Stimulated activated CD8-positive, alpha-beta memory T cell treated with anti-CD3 and anti-CD28 coated beads, Interleukin-12 subunit alpha, Interleukin-12 subunit beta, amount 100 ng/mL, for 24 hours (primary cell): Measurements from ENCODE around the gene ATOH1.

Source experiments
- DNase-seq: peaks from one replicate; pipeline ENCODE4 v3.0.0-alpha.2; 2020; ENCODE audit errors: extremely low read depth

Gene ATOH1

GRCh38 chr4:93834249-93835066 lies 5.9 kb downstream of the ATOH1 start:
- DNase-seq, result no peak

DNA sequence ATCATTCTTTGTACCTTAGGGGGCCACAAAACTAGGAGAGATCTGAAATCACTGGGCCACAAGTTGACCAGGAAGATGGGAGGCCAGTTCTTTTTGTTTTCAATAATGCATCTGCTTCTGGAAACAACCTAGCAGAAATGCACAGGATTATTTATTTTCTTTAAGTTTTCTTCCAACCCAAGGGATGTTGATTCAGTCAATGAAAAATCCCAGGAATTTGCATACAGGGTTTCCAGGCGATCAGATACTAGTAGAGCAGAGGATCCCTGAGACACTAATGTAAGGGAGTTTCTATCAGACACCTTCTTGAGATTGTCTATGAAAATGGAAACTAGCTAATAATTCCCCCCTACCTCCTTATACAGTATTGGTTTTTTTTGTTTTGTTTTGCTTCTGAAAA lies 7.4 kb downstream of the ATOH1 start:
- DNase-seq, result no peak

DNA sequence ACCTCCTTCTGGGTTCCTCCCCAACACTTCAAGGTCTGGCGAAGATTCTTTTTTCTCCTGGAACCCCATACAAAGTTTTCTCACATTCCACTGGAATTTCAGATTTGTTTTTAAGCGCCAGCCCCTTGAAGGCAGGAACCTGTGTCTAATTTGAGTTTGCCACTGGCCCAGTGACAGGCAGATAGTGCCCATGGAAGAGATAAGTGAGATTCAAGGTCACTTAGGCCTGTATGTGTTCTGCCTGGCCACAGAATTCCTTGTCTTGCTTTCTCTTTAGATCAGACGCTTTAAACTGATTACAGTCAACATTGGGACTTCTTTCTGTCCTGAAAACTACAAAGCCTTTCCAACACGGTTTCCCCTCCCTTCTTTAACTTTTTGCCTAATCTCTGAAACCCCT lies 11.2 kb downstream of the ATOH1 start:
- DNase-seq, result no peak

- no peak for DNase-seq
Observed at GRCh38 chr4:93841803-93842345, 13.3 kb downstream of the ATOH1 start.

- DNase-seq, result no peak
Observed at GRCh38 chr4:93842601-93843252, 14.2 kb downstream of the ATOH1 start.

DNA sequence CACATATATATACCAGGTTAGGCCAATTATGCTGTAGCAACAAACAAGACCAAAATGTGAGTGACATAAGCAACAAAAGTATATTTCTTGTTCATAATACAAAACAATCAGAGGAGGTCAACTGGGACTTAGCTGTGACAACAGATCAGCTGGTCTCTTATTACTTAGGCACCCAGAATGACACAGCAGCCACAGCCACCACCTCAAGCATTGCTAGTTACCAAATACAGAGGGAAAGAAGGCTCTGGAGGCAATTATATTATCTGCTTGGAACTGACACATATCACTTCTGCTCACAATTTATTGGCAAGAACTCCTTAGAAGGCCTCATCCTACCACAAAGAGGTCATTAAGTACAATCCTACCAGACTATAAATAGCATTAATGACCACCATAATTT lies 15.2 kb downstream of the ATOH1 start:
- DNase-seq, result no peak

GRCh38 chr4:93852680-93853079 lies 24.1 kb downstream of the ATOH1 start:
- no peak for DNase-seq

DNA sequence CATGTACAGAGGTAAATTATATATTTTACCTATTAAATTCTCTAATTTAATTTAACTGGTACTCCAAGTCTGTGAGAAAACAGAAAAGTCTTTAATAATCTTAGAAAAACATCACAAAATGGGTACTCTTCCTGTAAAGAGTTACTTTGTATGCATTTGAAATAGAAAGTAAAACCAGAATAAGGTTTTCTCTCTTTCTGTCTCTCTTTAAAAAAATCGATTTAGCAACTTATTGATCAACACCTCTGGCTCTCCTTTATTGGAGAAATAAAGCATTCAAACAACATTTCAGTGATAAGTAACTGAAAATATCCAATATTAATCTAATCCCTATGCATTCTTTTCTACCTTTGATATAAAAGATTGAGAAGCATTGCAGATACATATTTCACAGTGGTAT lies 27.4 kb downstream of the ATOH1 start:
- DNase-seq, result no peak

GRCh38 chr4:93865650-93866049 lies 37.1 kb downstream of the ATOH1 start:
- DNase-seq, result no peak

GRCh38 chr4:93867416-93868001 lies 39.0 kb downstream of the ATOH1 start:
- DNase-seq, result no peak

- DNase-seq, result no peak
Observed at GRCh38 chr4:93870876-93871458, 42.4 kb downstream of the ATOH1 start.

GRCh38 chr4:93876754-93877153 lies 48.2 kb downstream of the ATOH1 start:
- DNase-seq, result no peak

DNA sequence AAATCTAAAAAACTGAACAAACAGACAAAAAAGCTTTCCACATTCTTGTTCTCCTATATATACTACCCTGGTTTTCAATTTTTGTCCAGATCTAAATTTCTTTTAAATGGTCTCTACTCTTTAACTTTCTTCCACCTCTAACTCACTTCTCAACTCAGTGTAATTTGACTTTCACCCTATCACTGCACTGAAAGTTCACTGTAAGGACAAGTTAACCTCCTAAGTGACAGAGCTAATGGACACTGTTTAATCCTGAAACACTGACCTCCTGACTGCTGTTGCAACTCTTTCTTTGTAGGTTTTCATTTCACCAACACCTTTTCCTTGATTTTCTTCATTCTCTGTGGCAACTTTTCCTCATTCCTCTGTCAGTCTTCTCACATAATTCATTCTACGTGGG lies 50.0 kb downstream of the ATOH1 start:
- DNase-seq, result no peak

GRCh38 chr4:93879919-93880318 lies 51.4 kb downstream of the ATOH1 start:
- no peak for DNase-seq
